DMS114 treated with DMSO at 0.1 percent for 48 hours (cell line): ENCODE data around the gene DDIT3.
"Not testable (repeated sequence)": the region's sequence is repeated elsewhere in the genome, so short reads cannot be mapped to it uniquely, and the experiment has no call there.

Experiments used
- DNase-seq: peaks from one replicate; lab custom pipeline; 2025; ENCODE audit not compliant: unreplicated experiment; lab: John Stamatoyannopoulos, UW

Gene DDIT3

GRCh38 chr12:57525615-57526383, 5.5 kb upstream of the DDIT3 start:
- no peak for DNase-seq

- DNase-seq, result no peak
These were observed 4.7 kb upstream of the DDIT3 start for GRCh38 chr12:57524814-57525614.

DNA sequence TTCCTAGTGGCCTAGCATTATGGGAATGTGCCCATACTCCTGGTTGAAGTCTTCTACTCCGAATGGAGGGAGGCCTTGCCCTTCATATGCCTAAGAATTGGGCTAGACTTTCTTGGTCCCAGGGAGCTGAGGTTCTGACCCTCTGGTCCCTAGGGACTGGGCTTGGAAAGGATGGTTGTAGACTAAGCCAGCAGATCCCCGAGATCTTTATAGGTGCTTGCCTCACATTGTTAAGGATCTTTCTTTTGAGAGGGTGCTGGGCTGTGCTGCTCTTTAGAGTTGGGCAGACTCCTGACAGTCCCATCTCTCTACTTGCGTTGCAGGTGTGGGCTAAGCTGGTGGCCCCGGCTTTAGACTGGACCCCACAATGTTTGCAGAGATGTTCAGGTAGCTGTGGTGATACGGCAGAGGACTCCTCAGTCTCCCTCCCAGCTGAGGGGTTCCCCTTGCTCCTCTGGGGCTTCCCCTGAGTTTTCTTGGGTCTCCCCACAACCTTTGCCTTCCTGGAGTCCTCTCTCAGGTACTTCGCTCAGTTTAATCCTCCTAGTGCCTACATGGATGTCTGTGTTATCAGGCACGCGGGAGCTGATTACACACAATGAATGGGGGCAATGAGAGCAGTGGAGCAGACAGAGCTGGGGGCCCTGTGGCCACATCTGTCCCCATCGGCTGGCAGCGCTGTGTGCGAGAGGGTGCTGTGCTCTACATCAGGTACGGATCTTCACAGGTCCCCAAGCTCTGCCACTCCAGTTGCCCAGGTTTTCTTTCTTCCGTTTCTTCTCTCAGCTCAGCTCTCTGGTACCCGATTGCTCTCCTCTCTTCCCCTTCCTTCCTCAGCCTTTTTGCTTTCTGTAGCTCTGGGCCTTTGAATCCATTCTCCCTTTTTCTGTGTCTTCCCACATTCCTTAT, 3.6 kb upstream of the DDIT3 start:
- DNase-seq, result no peak

GRCh38 chr12:57522887-57523705, 2.8 kb upstream of the DDIT3 start:
- no peak for DNase-seq

DNA sequence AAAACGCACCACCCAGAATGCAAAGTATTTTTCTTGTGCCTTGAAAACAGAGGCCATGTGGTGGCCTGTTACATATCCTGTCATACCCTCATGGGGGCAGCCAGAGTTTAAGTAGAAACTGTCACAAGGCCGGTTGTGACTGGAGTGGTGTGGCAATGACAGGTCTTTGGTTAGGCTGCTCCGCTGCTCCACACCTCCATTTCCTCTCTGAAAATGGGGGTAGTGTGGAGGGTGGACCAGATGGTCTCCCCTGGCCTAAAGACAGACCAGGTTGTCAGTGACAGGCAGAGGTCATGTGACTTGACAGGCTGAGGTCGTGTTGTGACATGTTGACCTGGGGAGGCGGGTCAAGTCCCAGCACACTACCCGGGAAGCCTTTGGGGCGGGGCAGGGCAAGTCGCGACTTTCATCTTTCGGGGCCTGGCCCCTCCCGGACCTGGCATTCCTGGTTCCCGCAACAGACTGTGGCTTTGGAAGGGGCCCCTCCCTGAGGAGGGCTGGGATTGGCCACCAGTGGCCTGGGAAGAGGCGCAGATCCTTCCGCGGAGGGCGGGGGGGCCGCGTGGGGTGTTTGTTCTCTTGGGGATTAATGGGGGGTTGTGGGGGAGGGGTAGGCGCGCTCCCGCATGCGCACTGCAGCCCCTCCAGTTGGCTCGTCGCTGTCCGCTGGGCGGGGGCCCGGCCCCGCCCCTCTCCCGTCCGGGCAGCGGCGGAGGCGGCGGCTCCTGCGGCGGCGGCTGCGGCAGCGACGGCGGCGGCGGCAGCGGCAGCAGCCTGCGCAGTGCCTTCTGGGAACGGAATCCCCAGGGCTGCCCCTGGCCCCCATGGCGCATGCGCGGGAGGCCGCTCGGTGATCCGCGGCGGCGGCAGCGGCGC, 1.9 kb upstream of the DDIT3 start, which contains the start of gene MBD6:
TSS of gene MBD6 (plus strand) at position 814 of the 876 bp plus-strand sequence. CDS start 1,480 bp downstream, outside the sequence.
- DNase-seq, result peak; percentile 74

- peak; percentile 38 for DNase-seq
These were observed 1.3 kb upstream of the DDIT3 start for GRCh38 chr12:57521525-57522010.

DNA sequence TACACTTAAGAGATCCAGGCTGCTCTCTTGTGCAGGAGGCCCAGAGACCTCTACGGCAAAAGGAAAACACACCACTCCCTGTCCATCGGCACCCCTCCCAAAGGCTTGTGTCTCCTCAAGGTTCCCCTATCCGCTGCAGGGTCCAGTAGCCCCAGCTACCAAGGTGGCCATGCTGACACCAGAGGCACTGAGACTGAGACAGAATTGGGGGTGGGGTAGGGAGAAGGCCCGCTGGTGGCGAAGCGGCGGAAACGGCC, 590 bp downstream of the DDIT3 start:
- DNase-seq, result peak; percentile 25

DNA sequence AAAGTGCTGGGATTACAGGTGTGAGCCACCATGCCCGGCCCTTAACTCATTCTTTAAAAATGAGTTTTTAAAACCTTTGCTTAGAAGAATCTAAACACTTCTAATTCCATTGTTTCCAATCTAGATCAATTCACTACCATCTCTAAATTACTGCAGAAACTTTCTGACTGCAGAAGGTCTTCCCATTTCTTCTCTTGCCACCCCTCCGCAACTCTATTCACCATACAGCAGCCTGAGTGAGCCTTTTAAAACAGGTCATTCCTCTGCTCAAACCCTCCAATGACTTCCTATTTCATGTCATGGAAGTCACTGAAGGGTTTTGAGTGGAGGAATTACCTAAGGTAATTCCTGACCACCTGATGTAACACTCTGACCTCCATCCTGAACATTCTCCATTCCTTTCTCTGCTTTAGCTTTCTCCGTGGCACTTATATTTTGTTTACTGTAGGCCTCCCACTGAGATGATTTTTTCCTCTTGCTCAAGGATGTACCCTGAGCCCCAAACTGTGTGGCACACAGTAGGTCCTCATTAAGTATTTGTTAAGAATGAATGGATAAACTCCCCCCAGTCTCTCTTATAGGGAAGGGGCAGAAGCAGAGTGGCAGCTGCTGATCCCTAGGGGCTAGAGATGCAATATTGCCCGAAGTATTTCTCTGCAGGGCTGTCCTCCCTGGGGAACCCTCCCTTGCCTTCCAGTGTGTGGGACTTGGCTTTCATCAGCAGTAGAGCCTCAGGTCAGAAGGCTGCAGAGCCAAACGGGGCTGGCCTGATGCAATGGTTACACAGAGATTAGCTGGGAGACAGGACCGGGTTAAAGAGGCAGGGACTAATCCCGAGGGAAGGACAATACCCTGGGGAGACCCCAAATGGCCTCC, 1.2 kb downstream of the DDIT3 start:
- no peak for DNase-seq

DNA sequence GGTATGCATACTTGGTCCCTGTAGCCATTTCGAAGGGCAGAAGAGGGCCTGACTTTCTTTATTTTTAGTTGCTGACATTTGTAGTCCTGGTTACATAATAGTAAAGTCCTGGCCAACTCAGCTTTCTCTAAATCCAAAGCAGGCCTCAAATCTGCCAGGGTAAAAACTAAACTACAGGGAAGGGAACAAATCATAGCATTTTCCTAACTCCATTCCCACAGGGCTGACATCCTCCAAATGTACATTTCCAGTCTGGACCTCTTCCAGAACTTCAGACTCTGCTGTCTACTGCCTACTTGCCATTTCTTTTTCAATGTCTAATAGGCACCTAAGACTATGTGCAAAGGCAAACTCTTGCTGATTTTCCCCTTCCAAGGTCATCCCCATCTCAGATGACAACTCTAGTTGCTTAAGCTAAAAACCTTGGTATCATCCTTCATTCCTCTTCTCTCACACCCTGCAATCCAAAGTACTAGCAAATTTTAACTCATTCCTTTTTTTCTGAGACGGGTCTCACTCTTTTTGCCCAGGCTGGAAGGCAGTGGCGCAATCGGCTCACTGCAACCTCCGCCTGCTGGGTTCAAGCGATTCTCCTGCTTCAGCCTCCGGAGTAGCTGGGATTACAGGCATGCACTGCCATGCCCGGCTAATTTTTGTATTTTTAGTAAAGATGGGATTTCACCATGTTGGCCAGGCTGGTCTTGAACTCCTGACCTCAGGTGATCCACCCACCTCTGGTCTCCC, 2.0 kb downstream of the DDIT3 start:
- DNase-seq, result no peak

- not testable (repeated sequence) for DNase-seq
These were observed 2.6 kb downstream of the DDIT3 start for GRCh38 chr12:57517718-57518117.

DNA sequence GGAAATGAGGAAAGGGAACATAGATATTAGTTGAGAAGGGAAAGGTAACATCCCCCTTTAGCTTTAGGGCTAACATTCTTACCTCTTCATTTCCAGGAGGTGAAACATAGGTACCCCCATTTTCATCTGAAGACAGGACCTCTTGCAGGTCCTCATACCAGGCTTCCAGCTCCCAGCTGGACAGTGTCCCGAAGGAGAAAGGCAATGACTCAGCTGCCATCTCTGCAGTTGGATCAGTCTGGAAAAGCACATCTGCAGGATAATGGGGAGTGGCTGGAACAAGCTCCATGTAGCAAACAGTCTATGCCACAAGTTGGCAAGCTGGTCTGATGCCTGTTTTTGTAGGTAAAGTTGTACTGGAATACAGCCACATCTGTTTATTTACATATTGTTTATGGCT, 3.1 kb downstream of the DDIT3 start:
- no peak for DNase-seq

DNA sequence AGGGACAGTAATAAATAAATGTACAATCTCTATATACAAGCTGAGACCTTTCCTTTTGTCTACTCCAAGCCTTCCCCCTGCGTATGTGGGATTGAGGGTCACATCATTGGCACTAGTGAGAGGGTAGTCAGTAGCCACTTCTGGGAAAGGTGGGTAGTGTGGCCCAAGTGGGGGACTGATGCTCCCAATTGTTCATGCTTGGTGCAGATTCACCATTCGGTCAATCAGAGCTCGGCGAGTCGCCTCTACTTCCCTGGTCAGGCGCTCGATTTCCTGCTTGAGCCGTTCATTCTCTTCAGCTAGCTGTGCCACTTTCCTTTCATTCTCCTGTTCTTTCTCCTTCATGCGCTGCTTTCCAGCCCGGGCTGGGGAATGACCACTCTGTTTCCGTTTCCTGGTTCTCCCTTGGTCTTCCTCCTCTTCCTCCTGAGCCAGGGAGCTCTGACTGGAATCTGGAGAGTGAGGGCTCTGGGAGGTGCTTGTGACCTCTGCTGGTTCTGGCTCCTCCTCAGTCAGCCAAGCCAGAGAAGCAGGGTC, 3.6 kb downstream of the DDIT3 start:
- no peak for DNase-seq

GRCh38 chr12:57515934-57516541, 4.3 kb downstream of the DDIT3 start:
- no peak for DNase-seq

DNA sequence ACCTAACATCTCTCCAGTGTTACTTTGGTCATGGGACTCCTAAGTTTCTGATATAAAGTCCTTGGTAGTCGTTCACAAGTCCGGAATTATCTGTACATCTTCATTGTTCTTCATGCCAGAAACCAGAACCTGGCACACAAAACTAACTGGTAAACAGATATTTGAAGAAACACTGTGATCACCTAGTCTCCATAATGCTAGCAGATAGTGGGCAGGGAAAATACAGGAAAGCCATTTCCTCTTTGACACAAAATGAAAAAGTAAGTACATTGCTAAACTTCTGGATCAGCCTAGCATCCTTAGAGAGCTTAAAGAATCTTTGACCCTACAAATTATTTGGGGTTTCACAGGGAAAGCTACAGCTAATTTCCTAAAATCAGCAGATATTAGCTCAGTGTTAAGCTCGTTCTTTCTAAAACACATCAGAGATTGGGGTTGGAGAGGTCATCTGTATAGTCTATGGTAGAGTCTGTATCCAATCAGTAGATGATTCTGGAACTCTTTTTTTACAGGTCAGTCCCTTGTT, 4.8 kb downstream of the DDIT3 start:
- DNase-seq, result no peak

- DNase-seq, result no peak
These were observed 5.5 kb downstream of the DDIT3 start for GRCh38 chr12:57514720-57515407.

DNA sequence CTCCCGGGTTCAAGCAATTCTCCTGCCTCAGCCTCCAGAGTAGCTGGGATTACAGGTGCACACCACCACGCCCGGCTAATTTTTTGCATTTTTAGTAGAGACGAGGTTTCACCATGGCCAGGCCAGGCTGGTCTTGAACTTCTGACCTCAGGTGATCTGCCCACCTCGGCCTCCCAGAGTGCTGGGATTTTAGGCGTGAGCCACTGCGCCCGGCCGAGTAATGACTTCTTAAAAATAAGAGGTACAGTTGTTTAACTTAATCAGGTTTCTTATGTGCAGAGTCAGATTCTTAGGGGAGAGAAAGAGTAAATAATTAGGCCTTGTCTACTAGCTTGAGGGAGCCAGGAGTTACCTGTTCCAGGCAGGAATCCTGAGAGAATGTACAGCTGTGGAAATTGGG, 6.1 kb downstream of the DDIT3 start:
- DNase-seq, result not testable (repeated sequence)
